ENCODE measurements around the gene ELF2.
"Not testable (repeated sequence)": the region's sequence is repeated elsewhere in the genome, so short reads cannot be mapped to it uniquely, and the experiment has no call there.

ELF2 gene

GRCh38 chr4:139184129-139184528 lies 7.1 kb upstream of the ELF2 start:
- DNase-seq = no peak

GRCh38 chr4:139177869-139178619 lies 1.0 kb upstream of the ELF2 start:
- peak; percentile 95 for DNase-seq

DNA sequence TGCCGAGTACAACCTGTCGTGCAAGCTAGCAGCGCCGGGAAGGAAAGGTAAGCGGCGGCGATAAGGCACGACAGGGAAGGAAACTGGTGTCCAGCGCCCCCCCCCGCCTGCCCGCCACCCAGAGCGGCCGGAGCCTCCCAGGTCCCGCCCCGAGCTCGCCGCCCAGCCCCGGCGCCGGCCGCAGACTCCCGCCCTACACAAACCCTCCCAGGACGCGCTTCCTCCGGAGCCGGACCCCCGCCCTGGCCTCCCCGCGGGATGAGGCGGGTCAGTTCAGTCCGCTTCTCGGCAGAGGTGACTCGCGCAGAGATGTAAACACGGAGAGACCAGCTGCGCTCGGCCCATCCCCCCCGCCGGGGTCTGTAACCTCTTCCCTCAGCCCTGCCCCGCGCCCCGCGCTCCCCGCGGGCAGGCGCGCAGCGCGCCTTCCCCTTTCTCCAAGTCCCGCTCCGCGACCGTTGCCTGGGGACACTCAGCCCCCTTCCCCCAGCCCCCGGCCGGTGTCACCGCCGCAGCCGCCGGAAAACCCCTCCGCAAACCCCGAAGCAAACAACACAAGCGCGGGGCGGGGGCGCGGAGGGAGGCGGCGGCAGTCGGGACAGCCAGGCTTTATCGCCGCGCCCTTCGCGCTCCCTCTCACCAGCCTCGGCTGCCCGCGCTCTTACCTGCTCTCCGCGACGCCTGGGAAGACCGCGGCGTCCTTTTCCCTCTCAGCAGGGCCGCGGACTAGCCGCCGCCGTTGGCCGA lies 543 bp downstream of the ELF2 start:
- peak; percentile 92 for DNase-seq

DNA sequence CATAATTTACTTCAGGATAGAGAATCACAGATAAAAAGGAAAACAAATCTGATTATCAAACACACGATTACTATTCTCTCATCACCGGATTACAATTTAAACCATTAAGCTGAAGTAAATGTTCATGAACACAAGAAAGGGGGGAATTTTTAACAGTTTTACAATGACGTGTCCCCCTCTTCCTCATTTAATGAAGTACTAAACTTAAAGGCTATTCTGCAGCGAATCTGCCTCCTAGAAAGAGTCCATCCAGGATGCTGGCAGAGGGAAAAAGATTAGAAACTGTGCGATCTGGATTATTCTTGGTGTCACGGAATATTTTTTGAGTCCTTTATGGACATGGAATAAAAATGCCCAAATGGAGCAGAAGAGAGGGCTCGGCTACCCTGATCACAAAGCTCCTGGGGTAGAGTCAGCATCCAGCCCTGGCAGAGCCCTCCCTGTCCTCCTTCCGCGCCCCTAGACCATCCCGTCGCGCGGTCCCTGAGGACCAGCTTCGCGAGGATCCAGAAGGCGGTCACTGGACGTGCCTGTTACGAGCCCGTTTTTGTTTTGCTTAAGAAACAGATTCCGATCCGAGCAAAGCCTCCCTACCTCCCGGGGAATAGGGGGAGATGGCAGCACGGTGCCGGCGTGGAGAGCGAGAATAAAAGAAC lies 1.2 kb downstream of the ELF2 start:
- peak; percentile 81 for DNase-seq

GRCh38 chr4:139171876-139172691 lies 4.9 kb downstream of the ELF2 start:
- no peak for DNase-seq

- DNase-seq = no peak
Measured at GRCh38 chr4:139170932-139171331, 6.1 kb downstream of the ELF2 start.

DNA sequence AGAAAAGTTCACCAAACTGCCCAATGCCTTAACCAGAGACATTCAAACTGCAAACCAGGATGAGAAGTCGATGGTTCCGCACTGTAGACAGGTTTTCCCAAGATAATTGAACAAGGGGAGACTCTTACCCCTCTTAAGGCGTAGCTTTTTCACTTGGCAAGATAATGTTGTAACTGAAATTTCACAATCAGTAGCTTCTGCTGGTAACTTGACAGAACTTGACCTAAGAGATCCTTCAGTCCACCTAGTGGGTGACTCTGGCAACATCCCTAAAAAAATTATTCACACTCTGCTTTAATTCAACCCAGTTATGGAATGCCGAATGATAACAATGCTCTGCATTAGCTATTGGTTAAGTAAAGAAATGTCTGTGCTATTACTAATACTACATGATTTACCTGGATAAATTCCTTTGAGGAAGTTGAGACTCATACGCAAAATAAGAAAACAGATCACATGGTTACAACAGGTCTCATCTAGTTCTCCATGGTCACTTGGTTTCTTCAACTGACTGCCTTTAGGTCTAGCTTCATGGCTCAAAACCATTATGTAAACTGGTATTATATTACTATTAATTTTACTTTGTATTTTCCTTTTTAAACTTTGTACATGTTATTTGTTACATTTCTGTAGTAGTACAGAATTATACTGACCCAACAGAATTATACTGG lies 9.1 kb downstream of the ELF2 start:
- DNase-seq = no peak

- DNase-seq = no peak
Measured at GRCh38 chr4:139164731-139165130, 12.3 kb downstream of the ELF2 start.

DNA sequence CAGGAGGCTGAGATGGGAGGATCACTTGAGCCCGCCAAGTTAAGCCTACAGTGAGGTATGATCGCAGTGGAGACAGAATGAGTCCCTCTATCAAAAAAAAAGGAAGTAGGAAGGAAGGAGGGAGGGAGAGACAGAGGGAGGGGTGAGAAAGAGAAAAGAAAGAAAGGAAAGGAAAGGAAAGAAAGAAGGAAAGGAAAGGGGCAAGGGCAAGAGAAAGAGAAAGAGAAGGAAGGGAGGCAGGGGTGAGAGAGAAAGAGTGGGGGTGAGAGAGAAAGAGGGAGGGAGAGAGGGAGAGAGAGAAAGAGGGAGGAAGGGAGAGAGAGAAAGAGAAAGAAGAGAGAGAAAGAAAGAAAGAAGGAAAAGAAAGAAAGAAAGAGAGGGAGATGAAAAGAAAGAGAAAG lies 13.2 kb downstream of the ELF2 start:
- no peak for DNase-seq

DNA sequence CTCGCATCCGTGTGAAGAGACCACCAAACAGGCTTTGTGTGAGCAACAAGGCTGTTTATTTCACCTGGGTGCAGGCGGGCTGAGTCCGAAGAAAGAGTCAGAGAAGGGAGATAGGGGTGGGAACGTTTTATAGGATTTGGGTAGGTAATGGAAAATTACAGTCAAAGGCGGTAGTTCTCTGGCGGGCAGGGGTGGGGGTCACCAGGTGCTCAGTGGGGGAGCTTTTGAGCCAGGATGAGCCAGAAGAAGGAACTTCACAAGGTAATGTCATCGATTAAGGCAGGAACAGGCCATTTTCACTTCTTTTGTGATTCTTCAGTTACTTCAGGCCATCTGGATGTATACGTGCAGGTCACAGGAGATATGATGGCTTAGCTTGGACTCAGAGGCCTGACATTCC lies 19.0 kb downstream of the ELF2 start:
- not testable (repeated sequence) for DNase-seq

- DNase-seq = no peak
Measured at GRCh38 chr4:139154952-139155557, 22.0 kb downstream of the ELF2 start.

DNA sequence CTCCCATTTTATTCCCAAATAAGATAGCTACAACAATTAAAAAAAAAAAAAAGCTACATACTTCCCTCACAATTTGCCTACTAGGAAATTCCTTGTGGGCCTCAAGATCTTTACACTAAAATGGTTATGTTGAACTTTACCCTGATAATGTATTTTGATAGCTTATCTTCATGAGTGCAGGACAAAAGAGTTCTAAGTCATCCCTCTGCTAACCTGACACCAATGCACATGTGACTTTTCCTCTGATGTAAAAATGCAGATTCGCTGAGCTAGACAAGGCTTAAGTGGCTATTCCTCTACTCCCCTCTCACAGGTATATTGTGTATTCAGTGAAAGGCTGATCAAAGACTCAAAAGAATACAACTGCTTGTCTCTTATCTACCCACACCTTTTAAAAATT lies 22.5 kb downstream of the ELF2 start:
- DNase-seq = no peak

GRCh38 chr4:139154134-139154421 lies 22.9 kb downstream of the ELF2 start:
- DNase-seq = no peak

- no peak for DNase-seq
Measured at GRCh38 chr4:139153411-139154133, 23.4 kb downstream of the ELF2 start.

GRCh38 chr4:139152249-139152648 lies 24.8 kb downstream of the ELF2 start:
- DNase-seq = no peak

DNA sequence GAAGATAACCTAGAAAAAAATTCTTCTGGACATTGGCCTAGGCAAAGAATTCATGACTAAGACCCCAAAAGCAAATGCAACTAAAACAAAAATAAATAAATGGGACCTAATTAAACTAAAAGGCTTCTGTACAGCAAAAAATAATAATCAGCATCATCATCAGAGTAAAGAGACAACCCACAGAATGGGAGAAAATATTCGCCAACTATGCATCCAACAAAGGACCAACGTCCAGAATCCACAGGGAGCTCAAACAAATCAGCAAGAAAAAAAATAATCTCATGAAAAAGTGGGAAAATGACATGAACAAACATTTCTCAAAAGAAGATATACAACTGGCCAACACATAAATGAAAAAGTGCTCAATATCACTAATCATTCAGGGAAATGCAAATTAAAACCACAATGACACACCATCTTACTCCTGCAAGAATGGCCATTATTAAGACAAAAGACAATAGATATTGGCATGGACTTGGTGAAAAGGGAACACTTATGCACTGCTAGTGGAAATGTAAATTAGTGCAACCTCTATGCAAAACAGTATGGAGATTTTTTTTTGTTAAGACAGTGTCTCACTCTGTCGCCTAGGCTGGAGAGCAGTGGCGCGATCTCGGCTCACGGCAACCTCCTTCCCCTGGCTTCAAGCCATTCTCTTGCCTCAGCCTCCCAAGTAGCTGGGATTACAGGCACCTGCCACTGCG lies 29.9 kb downstream of the ELF2 start:
- no peak for DNase-seq

GRCh38 chr4:139145552-139145932 lies 31.5 kb downstream of the ELF2 start:
- no peak for DNase-seq

- no peak for DNase-seq
Measured at GRCh38 chr4:139144911-139145551, 32.0 kb downstream of the ELF2 start.

- DNase-seq = no peak
Measured at GRCh38 chr4:139144161-139144859, 32.7 kb downstream of the ELF2 start.

DNA sequence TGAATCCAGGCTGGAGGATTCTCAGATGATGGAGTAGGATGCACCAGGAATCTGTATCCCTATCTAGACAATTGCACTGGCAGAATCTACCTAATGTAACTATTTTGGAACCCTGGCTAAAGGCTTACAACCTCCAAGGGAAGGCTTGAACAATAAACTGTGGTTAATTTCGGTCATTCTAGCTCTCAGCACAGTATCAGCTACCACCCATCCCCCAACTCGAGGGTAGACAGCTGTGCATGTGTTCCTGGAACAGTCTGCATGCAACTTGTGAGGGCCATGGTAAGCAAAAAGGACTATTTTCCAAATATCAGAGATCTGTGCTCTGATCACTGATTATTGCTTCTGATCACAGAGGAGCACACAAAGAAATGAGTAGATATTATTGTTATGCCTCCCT lies 34.0 kb downstream of the ELF2 start:
- no peak for DNase-seq

All from retina (tissue), 1 donor.